OCI-M1 (cell line): ENCODE measurements around the gene C2orf15.

Source experiments
- DNase-seq: peaks from one replicate; lab custom pipeline; 2025; lab: John Stamatoyannopoulos, UW

C2orf15 gene, protein sequence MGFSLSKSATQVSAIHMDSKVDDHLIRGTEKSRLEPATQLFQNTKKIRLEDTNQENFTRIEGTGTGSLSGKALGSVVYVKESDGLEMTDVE

DNA sequence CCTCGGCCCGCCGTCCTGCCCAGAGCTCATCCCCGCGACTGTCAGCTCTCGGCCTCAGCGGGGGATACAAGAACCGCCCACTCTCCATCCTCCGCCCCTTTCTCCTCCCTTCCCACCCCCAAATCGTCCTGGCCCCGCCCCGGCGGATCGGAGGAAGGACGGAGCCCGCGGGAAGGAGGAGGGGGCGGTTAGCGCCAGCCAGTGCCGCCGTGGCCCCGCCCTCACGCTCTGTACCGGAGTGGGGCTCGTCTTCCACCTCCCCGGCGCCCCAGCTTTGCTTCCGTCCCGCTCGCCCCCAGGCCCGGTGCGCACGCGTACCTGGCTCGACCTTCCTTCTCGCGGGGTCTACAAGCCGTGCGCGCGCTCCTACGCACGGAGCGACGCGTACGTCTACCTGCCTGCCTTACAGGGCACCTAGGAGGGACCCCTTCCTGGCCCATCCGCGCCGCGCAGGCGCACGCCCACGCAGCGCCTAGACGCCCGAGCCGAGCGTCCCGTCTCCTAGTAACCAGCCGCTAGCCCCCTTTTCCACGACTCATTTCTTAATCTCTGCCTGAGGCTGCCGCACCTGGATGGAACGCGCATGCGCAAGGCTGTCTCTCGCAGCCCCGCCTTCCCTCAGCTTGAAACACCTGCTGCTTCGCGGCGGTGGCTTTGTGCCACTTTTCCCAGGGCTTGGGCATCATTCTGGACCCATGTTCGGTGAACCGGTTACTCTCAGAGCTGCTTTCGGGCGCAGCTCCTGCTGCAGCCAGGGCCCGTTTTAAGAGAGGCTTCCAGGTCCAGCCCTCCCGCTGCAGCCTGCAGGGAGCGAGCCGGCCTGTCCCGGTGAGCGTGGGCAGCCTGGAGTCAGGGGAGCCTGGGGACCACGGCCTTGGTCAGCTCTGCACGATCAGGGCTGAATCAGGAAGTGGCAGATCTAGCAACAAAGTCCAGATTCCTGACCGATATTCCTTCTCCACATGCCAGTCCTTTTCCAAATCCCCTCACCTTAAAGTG lies at the start of gene C2orf15:
Gene C2orf15 (plus strand): TSS at position 598 of the 999 bp plus-strand sequence. CDS start 8,852 bp downstream, outside the sequence.
- peak; percentile 85 for DNase-seq

DNA sequence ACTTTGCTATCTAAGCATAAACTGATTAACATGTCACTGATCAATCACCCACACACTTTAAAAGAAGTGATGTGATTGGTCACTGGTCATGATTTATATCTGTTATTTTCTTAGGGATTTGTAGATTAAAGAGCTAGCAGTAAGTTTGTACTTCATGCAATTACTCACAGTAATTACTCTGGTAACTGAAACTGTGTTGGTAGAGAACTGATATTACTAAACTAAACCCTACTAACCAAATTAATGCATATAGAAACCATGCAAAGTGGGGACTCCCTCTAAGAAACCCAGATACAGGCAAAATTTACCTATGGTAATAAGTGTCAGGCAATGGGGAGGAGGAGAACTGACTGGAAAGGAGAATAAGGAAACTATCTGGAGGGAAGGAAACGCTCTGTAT lies 44.8 kb upstream of the C2orf15 start:
- DNase-seq, result no peak

DNA sequence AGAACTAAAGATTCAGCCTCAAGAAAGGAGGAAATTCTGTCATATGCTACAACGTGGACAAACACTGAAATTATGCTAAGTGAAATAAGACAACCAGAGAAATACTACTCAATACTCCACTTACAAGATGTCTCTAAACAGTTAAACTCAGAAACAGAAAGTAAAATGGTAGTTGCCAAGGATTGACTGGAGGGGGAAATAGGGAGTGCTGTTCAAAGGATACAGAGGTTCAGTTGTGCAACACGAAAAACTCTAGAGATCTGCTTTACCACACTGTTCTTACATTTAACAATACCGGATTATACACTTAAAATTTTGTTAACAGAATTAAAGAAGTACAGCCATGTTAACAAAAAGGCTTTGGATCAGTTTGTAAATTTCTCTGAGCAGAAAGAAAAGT lies 39.8 kb upstream of the C2orf15 start:
- peak; percentile 71 for DNase-seq

DNA sequence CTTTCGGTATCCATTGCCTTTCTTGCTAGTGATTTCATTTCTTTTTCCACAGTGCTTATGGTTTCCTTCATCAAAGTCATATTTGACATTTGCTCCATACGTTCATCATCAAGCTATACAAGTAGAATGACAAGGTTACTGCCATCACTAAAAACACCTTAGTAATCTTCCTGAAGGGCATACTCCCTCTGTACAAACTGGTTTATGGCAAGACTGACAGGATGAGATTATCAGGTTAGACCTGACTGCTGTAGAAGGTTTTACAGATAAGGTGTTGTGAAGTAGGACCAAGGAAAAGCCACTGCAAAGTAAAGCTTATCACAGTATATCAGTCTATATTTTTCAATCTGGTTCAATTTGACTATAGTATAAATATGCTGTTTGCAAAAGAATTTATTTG lies 37.5 kb upstream of the C2orf15 start:
- DNase-seq, result no peak

DNA sequence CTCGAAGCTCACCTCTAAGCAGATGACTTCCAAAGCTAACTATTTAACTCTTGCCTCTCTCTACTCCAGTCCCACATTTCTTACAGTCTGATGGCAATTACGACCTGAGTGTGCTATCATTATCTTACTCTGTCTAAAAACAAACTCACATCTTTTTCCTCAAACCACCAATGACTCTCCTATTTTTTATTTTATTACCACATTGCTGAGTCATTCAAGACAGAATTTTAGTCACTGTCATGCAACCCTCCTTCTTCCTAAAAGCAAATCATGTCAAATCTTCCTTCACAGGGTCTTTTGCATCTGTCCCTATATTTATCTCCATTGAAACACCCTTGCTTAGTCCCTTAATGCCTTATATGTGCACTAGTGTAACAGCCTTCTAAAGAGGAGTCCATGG lies 34.6 kb upstream of the C2orf15 start:
- DNase-seq, result peak; percentile 65

DNA sequence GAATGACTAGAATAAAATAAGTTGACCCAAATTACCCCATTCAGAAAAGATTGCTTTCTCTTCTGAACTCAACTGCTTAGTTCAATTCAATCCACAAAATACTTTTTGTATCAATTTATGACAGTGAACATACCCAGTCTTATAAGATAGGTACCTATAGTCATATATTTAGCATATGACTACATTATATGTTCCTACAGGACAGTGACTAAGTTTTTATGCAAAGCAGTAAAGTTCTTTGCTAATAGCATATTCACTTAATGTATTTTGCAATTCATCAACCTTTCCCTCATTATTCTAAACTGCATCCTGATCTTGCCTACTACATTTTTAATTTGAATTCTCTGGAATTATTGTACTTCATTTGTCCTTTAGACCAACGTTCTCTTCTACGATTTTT lies 30.3 kb upstream of the C2orf15 start:
- no peak for DNase-seq

DNA sequence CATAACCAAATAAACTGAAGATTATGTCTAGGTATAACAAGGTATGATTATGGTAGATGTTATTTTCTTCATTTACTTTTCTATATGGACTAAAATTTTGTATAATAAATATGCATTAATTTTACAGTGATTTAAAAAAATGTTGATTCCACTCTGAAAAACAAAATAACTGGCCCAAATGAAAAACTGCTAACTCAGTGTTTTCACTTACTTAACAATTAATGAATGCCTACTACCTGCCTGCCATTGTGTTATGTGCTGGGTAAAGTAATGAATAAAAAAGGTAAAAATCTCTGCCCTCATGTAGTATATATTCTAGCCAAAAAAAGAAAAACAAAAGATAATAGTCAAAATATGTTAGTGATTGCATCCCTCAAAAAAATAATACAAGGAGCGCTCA lies 29.6 kb upstream of the C2orf15 start:
- DNase-seq, result no peak

DNA sequence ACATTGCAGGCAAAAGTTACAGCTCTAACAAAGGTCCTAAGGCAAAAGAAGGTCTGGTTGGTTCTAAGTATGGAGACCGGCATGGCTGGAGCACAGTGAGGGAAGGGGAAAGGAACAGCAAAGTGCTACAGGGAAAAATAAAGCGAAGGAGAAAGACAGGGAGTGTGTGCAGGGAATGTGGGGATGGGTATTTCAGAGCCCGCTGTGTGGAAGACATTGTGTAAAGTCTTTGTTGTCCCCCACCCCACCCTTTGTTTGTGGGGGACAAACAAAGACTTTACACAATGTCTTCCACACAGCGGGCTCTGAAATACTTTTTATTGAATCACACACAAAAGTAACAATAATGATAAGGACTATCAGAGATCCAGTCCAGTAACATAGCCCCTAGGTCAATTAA lies 28.9 kb upstream of the C2orf15 start:
- DNase-seq, result no peak

DNA sequence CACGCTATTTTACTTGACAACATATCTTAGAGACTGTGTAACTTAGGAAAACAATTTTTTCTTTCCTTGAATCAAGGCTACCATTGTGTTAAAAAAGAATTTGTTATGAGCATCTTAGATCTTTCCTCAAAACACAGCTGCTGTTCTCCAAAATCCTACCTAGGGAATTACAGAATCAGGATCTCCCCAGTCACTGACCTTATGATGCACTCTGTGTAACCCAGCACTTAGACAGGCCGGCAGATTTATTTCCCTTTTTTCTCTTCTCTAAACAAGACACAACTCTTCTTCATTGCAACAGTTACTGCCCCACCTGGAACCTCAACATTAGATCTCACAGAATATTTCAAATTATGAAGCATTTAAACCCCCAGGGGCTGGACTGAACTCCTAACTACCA lies 13.5 kb upstream of the C2orf15 start:
- no peak for DNase-seq

DNA sequence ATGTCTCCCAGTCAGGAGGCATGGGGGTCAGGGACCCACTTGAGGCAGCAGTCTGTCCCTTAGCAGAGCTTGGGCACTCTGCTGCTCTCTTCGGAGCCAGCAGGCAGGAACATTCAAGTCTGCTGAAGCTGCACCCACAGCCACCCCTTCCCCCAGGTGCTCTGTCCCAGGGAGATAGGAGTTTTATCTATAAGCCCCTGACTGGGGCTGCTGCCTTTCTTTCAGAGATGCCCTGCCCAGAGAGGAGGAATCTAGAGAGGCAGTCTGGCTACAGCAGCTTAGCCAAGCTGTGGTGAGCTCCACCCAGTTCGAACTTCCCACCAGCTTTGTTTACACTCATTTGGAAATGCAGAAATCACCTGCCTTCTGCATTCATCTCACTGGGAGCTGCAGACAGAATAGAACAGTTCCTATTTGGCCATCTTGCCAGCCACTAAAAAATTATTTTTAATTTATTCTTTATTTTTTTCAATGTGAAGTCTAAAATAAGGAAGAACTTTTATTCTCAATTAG lies 6.4 kb upstream of the C2orf15 start:
- peak; percentile 18 for DNase-seq

DNA sequence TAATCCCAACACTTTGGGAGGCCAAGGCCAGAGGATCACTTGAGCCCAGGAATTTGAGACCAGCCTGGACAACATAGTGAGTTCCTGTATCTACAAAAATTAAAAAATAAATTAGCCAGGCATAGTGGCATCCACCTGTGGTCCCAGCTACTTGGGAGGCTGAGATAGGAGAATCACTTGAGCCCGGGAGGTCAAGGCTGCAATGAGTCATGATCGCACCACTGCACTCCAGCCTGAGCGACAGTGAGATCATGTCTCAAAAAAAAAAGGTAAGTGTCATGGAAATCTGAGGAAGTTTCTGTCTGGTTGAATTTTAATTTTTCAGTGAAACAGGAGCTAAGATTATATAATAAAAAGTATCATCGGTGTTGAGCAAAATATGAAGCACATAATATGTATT lies 2.5 kb upstream of the C2orf15 start:
- DNase-seq, result no peak

DNA sequence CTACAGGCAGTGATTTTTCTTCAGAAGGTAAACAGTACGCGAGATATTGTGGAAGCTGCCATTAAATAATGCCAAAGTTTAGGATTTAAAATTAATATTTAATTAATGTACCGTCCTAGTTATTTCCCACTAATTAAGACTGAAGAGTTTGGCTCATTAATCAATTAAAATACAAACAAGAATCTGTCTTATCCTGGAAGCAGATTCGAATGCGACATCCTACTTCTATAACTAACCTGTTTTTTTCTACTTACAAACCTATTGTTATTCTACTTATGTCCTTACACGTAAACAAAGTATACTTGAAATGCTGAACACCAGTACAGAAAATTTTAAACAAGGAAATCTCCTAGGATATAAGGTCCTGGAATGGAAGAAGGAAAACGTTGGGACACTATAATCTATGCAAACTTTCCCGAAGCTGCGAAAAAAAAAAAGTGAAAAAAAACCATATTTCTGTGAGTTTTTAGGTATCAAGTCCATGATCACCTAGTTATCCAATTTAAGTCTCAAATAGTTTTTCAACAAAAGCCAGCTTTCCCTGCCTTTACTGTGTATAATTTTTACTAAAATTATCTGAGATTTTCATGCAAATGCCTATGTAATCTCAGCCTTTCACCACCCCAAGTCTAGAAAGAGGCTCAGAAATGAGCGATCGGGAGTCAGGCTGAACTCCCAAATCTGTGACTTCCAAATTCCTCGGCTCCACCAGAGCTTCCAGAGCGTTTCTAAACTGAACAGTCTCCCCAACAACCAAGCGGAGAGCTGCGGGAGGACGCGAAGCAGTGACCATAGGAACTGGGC lies 1.2 kb upstream of the C2orf15 start:
- no peak for DNase-seq

DNA sequence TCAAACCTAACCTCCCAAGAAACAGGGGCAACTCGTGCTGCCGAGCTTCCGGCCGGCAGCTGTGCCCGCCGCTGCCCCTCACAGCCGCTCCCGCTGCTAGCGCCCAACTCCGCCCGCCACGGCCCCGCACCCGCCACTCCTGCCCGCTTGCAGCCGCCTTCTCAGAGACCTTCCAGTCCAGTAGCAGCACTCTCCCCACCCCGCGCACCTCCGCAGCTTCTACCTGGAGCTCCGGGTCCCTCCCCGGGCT lies 722 bp upstream of the C2orf15 start:
- DNase-seq, result no peak

DNA sequence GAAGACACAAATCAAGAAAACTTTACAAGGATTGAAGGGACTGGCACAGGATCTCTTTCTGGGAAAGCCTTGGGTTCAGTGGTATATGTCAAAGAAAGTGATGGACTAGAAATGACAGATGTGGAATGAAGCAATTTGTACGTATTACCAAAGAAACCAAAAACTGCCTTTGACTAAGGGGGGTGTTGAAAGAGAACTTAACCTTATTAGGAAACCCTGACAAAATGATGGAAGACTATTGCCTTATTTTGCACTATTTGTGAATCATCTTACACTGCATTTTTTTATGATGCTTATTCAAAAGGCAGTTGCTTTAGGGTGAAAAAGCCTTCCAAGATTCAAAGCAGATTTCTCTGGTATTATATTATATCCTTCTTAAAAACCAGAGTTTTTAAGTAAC lies 9.2 kb downstream of the C2orf15 start:
- no peak for DNase-seq

DNA sequence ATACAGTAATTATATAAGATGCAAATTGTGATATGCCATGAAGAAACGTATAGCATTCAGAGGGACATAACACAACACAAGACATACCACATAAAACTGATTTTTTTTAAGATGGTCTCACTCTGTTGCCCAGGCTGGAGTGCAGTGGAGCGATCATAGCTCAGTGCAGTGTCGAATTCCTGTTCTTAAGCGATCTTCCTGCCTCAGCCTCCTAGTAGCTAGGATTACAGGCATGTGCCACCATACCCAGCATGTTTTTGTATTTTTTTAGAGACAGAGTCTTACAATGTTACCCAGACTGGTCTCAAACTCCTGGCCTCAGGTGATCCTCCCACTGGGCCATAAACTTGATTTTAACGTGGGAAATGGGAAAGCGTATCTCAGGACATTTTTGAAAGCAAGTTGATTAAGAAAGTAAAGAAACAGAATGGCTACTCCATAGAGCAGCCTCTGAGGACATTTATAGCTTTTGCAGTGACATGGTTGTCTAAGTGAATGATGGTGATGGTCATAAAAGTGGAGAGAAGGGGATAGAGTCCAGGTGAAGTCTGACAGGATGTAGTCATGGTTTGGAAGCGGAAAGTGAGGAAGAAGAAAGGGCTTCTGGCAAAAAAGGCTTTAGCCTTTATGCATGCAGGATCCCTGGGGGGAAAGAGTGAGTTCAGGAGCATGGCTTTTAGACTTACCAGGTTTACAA lies 10.8 kb downstream of the C2orf15 start:
- DNase-seq, result no peak

DNA sequence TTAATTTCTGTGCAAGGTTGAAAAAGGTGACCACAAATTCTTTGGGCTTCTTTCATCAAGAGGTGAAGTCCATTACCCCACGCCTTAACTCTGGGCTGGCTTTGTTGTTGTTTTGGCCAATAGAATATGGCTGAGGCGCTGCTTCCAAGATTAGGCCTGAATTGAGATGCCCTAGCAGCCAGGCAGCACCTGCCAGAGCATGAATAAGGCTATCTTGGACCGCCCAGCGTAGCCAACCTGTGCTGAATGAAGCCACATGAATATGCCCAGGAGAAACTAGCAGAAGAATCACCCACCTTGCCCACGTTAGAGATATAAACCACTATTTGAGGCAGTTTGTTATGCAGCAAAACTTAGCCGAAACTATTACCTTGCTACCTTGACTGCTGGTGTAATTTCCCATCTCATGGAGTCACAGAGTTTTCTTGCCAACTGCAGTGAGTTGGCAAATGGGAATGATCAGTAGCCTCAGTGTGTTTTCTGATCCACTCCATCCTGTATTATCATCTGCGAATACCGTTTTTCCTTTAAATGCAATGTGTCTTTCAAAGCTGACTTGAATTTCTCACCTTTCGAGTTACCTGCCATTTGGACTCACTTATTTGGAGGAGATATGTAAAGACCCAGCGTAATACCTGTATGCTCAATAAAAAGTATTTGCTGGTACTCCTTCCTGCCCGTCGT lies 12.6 kb downstream of the C2orf15 start:
- peak; percentile 28 for DNase-seq

DNA sequence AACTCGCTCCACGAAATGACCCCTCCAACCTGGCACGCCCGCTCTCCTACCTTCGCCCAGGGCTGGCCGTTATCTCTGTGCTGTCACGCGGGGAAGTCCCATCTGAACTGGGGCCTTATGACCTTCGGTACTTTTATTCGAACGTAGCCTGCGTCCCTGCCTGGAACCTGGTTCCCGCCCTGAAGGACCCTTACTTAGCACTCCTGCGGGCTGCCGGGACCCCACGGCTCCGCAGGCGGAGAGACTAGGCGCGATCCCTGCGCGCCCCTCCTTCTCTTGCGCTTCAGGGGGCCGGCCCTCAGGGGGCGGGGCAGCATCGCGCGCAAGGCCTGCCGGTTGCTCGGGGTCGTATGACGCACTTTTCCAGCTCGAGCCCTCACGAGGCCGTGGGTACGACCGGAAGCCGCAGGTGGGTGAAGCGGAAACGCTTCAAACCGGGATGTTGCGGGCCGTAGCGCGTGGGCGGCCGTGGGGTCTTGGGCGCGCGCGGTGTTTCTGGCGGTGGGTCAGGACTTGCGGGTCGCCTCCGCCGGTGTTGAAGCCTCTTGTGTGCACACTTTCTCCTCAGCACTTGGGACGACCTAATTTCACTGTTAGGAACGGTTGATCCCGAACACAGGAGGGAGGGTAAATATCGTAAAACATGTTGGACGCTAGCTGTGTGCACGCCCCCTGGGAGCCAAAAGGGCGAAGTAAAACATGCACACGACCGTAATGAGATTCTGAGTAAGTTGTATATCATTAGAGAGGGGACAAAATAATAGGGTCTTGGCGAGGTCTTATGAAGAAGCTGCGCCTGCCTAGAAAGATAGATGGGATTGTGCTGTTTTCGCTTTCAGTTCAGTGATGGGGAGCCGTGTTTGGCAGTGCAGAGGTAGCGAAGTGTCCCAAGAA lies 13.4 kb downstream of the C2orf15 start, which contains the start of the genes LIPT1 and TSGA10:
Gene LIPT1 (plus strand): TSS at position 325 of the 894 bp plus-strand sequence. CDS start 6,991 bp downstream, outside the sequence.
Gene TSGA10 (minus strand): TSS at position 300 of the 894 bp plus-strand sequence. CDS start 45,503 bp downstream, outside the sequence.
- DNase-seq, result peak; percentile 90

DNA sequence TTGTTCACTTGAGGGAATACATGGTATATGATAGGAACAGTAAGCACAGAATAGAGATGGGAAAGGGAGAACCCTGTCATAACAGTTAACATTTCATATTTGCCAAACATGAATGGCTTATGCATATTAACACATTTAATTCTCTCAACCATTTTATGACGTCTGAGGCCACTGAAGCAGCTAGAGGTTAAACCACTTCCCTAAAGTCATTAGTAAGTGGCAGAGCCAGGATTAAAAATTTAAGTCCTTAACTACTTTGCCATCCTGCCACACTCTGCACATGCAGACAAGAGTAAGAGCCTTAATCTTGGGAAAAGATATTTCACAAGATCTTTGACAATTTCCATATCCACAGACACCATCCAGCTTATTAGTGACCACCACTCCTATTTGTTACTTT lies 15.4 kb downstream of the C2orf15 start:
- no peak for DNase-seq

DNA sequence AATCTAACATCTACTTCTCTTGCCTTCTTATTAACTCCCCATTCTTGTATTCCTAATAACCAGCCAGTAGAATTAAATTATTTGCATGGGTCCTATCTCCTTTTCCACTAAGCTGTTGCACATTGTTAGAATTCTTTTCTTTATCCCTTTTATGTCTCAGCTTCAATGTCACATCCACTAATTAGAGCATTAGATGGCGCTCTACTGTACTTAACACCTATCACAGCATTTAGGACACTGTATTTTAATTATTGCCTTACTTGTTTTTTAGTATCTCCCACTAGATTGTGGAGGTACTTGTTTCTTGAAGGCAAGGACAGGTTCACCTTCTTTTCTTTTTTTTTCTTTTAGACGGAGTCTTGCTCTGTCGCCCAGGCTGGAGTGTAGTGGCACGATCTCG lies 17.1 kb downstream of the C2orf15 start:
- no peak for DNase-seq

DNA sequence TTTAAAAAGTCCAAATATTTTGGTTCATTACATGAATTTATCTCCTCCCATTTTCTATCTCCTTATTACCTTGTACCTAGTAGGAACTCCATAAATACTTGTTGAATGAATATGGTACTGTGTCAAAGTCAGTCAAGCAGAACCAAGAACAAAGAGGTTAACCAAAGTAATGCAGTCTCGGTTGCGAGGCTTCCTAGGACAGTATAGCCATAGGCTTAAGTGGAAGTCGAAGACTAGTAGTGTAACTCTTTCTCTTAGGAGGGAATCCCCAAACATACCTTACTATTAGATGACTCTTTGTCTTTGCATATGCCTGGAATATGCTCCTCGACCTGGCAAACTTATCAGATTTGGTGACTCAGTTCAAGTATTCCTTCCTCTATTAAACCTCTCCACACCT lies 18.1 kb downstream of the C2orf15 start:
- no peak for DNase-seq
